ES-I3 (cell line): Measurements from ENCODE around the gene ACER1.
"Not testable (repeated sequence)": the region's sequence is repeated elsewhere in the genome, so short reads cannot be mapped to it uniquely, and the experiment has no call there.

Experiments
- H3K36me3 ChIP-seq: 2 replicates; pipeline ENCODE4 v1.6.1; 2013; ENCODE audit warnings: mild to moderate bottlenecking, low read length, control low read depth, moderate library complexity; ENCODE audit not compliant: insufficient read depth
- H3K4me1 ChIP-seq: 2 replicates; pipeline ENCODE4 v1.6.1; 2013; ENCODE audit warnings: mild to moderate bottlenecking, control low read depth, low read length; ENCODE audit not compliant: insufficient read depth
- H3K9ac ChIP-seq: 2 replicates; pipeline ENCODE4 v1.6.1; 2013; ENCODE audit warnings: low read depth, mild to moderate bottlenecking, low read length, moderate library complexity
- H3K9me3 ChIP-seq: 2 replicates; pipeline ENCODE4 v1.6.1; 2013; ENCODE audit warnings: mild to moderate bottlenecking, low read length, moderate library complexity; ENCODE audit not compliant: control insufficient read depth, insufficient read depth

ACER1 gene

GRCh38 chr19:6287269-6287885 lies 46.0 kb downstream of the ACER1 start:
- Histone ChIP-seq H3K36me3 (no peaks in the 10 kb centered on the region), H3K9me3 (peaks cover 12% of the 10 kb centered on the region; the same call in 1 of the 2 replicates), H3K4me1 (no peaks in the 10 kb centered on the region), H3K9ac (no peak overlapping the region)

GRCh38 chr19:6286676-6287075 lies 46.7 kb downstream of the ACER1 start:
- Histone ChIP-seq H3K9ac (no peak overlapping the region), H3K36me3 (no peaks in the 10 kb centered on the region), H3K4me1 (no peaks in the 10 kb centered on the region), H3K9me3 (peaks cover 10% of the 10 kb centered on the region; the same call in 1 of the 2 replicates)

- H3K4me1 ChIP-seq, H3K36me3 ChIP-seq, H3K9ac ChIP-seq, H3K9me3 ChIP-seq: not testable (repeated sequence)
Measured at GRCh38 chr19:6282393-6282792, 51.0 kb downstream of the ACER1 start.

GRCh38 chr19:6279931-6280591 lies 53.4 kb downstream of the ACER1 start, which contains the start of gene MLLT1:
Gene MLLT1, minus strand, starts transcription at chr19:6279975. Its CDS starts 191 bp downstream, at chr19:6279784.
- peaks cover 15% of the 10 kb centered on the region for H3K4me1 ChIP-seq
- no peaks in the 10 kb centered on the region for H3K9me3 ChIP-seq
- peak within 1 kb of the TSS; percentile 89 for H3K9ac ChIP-seq
- no peaks in the 10 kb centered on the region for H3K36me3 ChIP-seq

GRCh38 chr19:6279620-6279930 lies 53.8 kb downstream of the ACER1 start:
- Histone ChIP-seq H3K4me1 (peaks cover 18% of the 10 kb centered on the region), H3K9ac (peak overlapping the region; percentile 89), H3K36me3 (no peaks in the 10 kb centered on the region), H3K9me3 (no peaks in the 10 kb centered on the region)

- Histone ChIP-seq H3K9me3 (no peaks in the 10 kb centered on the region), H3K9ac (peak overlapping the region; percentile 89), H3K4me1 (peaks cover 24% of the 10 kb centered on the region), H3K36me3 (no peaks in the 10 kb centered on the region)
Measured at GRCh38 chr19:6278740-6279619, 54.4 kb downstream of the ACER1 start.

- H3K9ac ChIP-seq: no peak overlapping the region
- H3K36me3 ChIP-seq: no peaks in the 10 kb centered on the region
- peaks cover 34% of the 10 kb centered on the region for H3K4me1 ChIP-seq
- no peaks in the 10 kb centered on the region for H3K9me3 ChIP-seq
Measured at GRCh38 chr19:6278051-6278450, 55.4 kb downstream of the ACER1 start.

GRCh38 chr19:6276447-6276846 lies 57.0 kb downstream of the ACER1 start:
- Histone ChIP-seq H3K9ac (no peak overlapping the region), H3K9me3 (no peaks in the 10 kb centered on the region), H3K4me1 (peaks cover 48% of the 10 kb centered on the region), H3K36me3 (no peaks in the 10 kb centered on the region)

- Histone ChIP-seq H3K9ac (no peak overlapping the region), H3K9me3 (no peaks in the 10 kb centered on the region), H3K4me1 (peaks cover 55% of the 10 kb centered on the region), H3K36me3 (no peaks in the 10 kb centered on the region)
Measured at GRCh38 chr19:6275170-6275744, 58.2 kb downstream of the ACER1 start.

GRCh38 chr19:6274756-6275155 lies 58.7 kb downstream of the ACER1 start:
- H3K9me3 ChIP-seq: no peaks in the 10 kb centered on the region
- peaks cover 55% of the 10 kb centered on the region for H3K4me1 ChIP-seq
- no peak overlapping the region for H3K9ac ChIP-seq
- no peaks in the 10 kb centered on the region; the same call in 1 of the 2 replicates for H3K36me3 ChIP-seq

GRCh38 chr19:6273701-6274601 lies 59.5 kb downstream of the ACER1 start:
- no peak overlapping the region for H3K9ac ChIP-seq
- H3K36me3 ChIP-seq: no peaks in the 10 kb centered on the region; the same call in 1 of the 2 replicates
- H3K4me1 ChIP-seq: peaks cover 55% of the 10 kb centered on the region
- H3K9me3 ChIP-seq: no peaks in the 10 kb centered on the region

- Histone ChIP-seq H3K36me3 (no peaks in the 10 kb centered on the region; the same call in 1 of the 2 replicates), H3K9ac (no peak overlapping the region), H3K4me1 (peaks cover 51% of the 10 kb centered on the region), H3K9me3 (no peaks in the 10 kb centered on the region)
Measured at GRCh38 chr19:6272913-6273600, 60.4 kb downstream of the ACER1 start.

GRCh38 chr19:6272411-6272791 lies 61.0 kb downstream of the ACER1 start:
- Histone ChIP-seq H3K4me1 (peaks cover 46% of the 10 kb centered on the region), H3K9me3 (no peaks in the 10 kb centered on the region), H3K9ac (no peak overlapping the region; the same call in 1 of the 2 replicates), H3K36me3 (no peaks in the 10 kb centered on the region; the same call in 1 of the 2 replicates)
